K562 (cell line): ENCODE results near the gene CD164L2. TPM values are rescaled to one million over a fixed set of nuclear protein-coding genes. Genes with fewer than 3 reads are reported as not detected.

Source experiments
- CEBPG ChIP-seq, 3 experiments: fragments of 200-800 bp in 1 of 3; sonication (Bioruptor generic) in 1 of 3; sonication (generic) in 1 of 3; formaldehyde crosslinking in 1 of 3; IDR thresholded peaks in 2 of 3; conservative IDR thresholded peaks in 1 of 3; 2 replicates each; pipeline versions ENCODE4 v1.6.1 to v1.8.0; 2016 to 2022; ENCODE audit warnings: missing compliant biosample characterization in 2 of 3, missing genetic modification characterization in 2 of 3, mild to moderate bottlenecking in 1 of 3, missing genetic modification reagents in 1 of 3
- KAT2B ChIP-seq: IDR thresholded peaks from one replicate; pipeline ENCODE4 v1.6.1; 2012; ENCODE audit warnings: low read depth, mild to moderate bottlenecking, control low read depth, inconsistent platforms, low read length, moderate library complexity
- LCOR ChIP-seq: sonication (generic); formaldehyde crosslinking; IDR thresholded peaks from 2 replicates; pipeline ENCODE4 v1.8.0; 2022; ENCODE audit warnings: mild to moderate bottlenecking, missing genetic modification reagents
- SETDB1 ChIP-seq: IDR thresholded peaks from one replicate; pipeline ENCODE4 v1.6.1; 2012; ENCODE audit warnings: low read length, control low read depth, inconsistent platforms
- TEAD1 ChIP-seq, 2 experiments: fragments of 450-650 bp in 1 of 2; sonication (generic) in 1 of 2; formaldehyde crosslinking; IDR thresholded peaks; 2 replicates each; pipeline versions ENCODE4 v1.4.0 to v1.8.0; 2020 to 2022; ENCODE audit warnings: mild to moderate bottlenecking in 2 of 2, missing genetic modification reagents in 1 of 2
- ZNF384 ChIP-seq: IDR thresholded peaks from 2 replicates; pipeline ENCODE4 v1.6.1; 2012; ENCODE audit warnings: low read depth, low read length, improper control_type of control experiment
- ZNF764 ChIP-seq: fragments of 250-450 bp; sonication (Bioruptor Pico); IDR thresholded peaks from 2 replicates; pipeline ENCODE4 v1.4.0; 2020; ENCODE audit warnings: low read depth, mild to moderate bottlenecking, moderate library complexity
- polyA plus RNA-seq, 8 experiments: library from polyadenylated mRNA; depleted of rRNA in 4 of 8; stranded (reverse) in 5 of 8; unstranded in 3 of 8; fragments of >200 nt; fragmentation: Nextera tagmentation in 2 of 8; fragmentation: Illumina TruSeq in 1 of 8; extraction: Ambion mirVana in 2 of 8; extraction: Trizol in 1 of 8; gene quantifications; 2 replicates each; pipeline versions ENCODE4 v1.2.1 to v1.2.3, GENCODE V29; 2011 to 2014; ENCODE audit warnings: inconsistent platforms in 1 of 8, missing spikeins in 1 of 8
- total RNA-seq, 7 experiments: library from RNA; depleted of rRNA in 6 of 7; stranded (reverse); fragments of >200 nt in 6 of 7; fragmentation: Illumina TruSeq in 2 of 7; extraction: Trizol in 2 of 7; gene quantifications; 2 replicates each; pipeline versions ENCODE4 v1.2.1 to v1.2.3, GENCODE V29; 2011 to 2021; ENCODE audit warnings: low replicate concordance in 1 of 7
- TF ChIP-seq, protein P1 (sequence below): fragments of 250-450 bp; sonication (Bioruptor Pico); IDR thresholded peaks from 2 replicates; pipeline ENCODE4 v1.9.0; 2021; ENCODE audit warnings: mild to moderate bottlenecking
- TF ChIP-seq, protein P2 (sequence below): fragments of 250-450 bp; sonication (Bioruptor Pico); IDR thresholded peaks from 2 replicates; pipeline ENCODE4 v1.5.1; 2021; ENCODE audit warnings: mild to moderate bottlenecking
- TF ChIP-seq, protein P3 (sequence below): conservative IDR thresholded peaks from 2 replicates; pipeline ENCODE4 v1.6.1; 2011; ENCODE audit warnings: low read depth, mild to moderate bottlenecking, low read length; ENCODE audit not compliant: control insufficient read depth
- TF ChIP-seq, protein P4 (sequence below): sonication (generic); formaldehyde crosslinking; IDR thresholded peaks from 2 replicates; pipeline ENCODE4 v1.9.0; 2022; ENCODE audit warnings: mild to moderate bottlenecking, missing genetic modification reagents
- TF ChIP-seq, protein P5 (sequence below), 3 experiments: fragments of 200-800 bp in 1 of 3; fragments of 250-450 bp in 1 of 3; fragments of 450-650 bp in 1 of 3; sonication (Bioruptor Pico) in 1 of 3; sonication (Bioruptor generic) in 1 of 3; formaldehyde crosslinking in 1 of 3; IDR thresholded peaks; 2 replicates each; pipeline versions ENCODE4 v1.6.1 to v1.8.0; 2016 to 2022; ENCODE audit warnings: mild to moderate bottlenecking in 2 of 3, missing genetic modification characterization in 2 of 3, missing compliant biosample characterization in 1 of 3, moderate library complexity in 1 of 3
- TF ChIP-seq, protein P6 (sequence below): sonication (generic); formaldehyde crosslinking; IDR thresholded peaks from 2 replicates; pipeline ENCODE4 v1.8.0; 2022; ENCODE audit warnings: missing genetic modification reagents, mild to moderate bottlenecking, borderline replicate concordance

Gene CD164L2
- total and polyA plus RNA-seq, 9 of the 15 experiments (the other 6 are each of a cell fraction or from before 2014, with no cell fraction given) = 0.08 to 0.92 (median 0.38) TPM; not detected in 1

DNA sequence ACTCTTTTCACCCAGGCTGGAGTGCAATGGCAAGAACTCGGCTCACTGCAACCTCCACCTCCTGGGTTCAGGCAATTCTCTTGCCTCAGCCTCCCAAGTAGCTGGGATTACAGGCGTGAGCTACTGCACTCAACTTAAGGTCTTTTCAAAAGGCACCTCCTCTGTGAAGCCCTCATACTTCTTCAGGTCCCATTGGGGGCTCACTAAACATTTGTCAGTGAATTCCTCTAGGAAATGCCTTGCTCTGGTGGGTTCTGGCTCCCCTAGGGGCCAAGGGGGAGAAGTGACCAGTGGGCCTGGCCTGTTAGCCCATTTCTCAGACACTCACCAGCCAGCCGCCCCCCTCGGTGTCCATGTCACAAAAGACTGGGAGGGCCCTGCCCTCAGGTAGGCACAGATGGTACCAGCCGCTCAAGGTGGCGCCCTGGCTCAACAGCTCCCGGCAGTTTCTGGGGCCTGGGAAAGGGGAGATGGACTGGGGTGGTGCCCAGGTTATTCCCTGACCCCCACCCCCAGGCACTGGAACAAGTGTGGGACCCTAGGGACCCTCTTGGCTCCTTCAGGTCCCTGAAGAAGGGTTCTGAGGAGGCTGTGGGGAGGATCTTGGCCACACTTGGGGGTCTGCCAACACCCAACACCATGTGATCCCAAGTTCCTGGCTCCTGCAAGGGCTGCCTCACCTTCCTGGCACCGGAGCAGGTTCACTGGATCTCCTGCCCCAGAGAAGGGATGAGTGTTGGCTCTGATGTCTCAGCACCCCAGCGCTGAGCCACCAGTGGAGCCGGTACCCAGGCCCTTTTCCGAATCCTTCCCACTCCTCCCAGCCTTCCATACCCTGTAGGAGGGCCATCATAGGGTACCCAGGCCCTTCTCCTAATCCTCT lies 10.1 kb downstream of the CD164L2 start (continued):
- TF ChIP-seq CEBPG (CRISPR knock-in tag; IDR thresholded peaks at IDR 0.05) (no peak), CEBPG (tag; conservative IDR thresholded peaks at IDR 0.05 in 1 of 2, IDR thresholded peaks at IDR 0.05 in 1 of 2) (no peak), TEAD1 (CRISPR knock-in tag; IDR thresholded peaks at IDR 0.05) (no peak), ZNF384 (peak; percentile 25), ZNF764 (no peak), KAT2B (no peak), SETDB1 (no peak), LCOR (no peak)
- TF ChIP-seq, protein P1, sequence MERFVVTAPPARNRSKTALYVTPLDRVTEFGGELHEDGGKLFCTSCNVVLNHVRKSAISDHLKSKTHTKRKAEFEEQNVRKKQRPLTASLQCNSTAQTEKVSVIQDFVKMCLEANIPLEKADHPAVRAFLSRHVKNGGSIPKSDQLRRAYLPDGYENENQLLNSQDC (CRISPR knock-in tag) = no peak
- TF ChIP-seq, protein P2, sequence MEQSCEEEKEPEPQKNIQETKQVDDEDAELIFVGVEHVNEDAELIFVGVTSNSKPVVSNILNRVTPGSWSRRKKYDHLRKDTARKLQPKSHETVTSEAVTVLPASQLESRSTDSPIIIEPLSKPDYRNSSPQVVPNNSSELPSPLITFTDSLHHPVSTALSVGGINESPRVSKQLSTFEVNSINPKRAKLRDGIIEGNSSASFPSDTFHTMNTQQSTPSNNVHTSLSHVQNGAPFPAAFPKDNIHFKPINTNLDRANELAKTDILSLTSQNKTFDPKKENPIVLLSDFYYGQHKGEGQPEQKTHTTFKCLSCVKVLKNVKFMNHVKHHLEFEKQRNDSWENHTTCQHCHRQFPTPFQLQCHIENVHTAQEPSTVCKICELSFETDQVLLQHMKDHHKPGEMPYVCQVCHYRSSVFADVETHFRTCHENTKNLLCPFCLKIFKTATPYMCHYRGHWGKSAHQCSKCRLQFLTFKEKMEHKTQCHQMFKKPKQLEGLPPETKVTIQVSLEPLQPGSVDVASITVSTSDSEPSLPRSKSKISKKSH = no peak
- TF ChIP-seq, protein P3, sequence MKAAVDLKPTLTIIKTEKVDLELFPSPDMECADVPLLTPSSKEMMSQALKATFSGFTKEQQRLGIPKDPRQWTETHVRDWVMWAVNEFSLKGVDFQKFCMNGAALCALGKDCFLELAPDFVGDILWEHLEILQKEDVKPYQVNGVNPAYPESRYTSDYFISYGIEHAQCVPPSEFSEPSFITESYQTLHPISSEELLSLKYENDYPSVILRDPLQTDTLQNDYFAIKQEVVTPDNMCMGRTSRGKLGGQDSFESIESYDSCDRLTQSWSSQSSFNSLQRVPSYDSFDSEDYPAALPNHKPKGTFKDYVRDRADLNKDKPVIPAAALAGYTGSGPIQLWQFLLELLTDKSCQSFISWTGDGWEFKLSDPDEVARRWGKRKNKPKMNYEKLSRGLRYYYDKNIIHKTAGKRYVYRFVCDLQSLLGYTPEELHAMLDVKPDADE = no peak
- TF ChIP-seq, protein P4, sequence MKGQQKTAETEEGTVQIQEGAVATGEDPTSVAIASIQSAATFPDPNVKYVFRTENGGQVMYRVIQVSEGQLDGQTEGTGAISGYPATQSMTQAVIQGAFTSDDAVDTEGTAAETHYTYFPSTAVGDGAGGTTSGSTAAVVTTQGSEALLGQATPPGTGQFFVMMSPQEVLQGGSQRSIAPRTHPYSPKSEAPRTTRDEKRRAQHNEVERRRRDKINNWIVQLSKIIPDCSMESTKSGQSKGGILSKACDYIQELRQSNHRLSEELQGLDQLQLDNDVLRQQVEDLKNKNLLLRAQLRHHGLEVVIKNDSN (CRISPR knock-in tag) = no peak; the same call in 1 of the 2 replicates
- TF ChIP-seq, protein P5, sequence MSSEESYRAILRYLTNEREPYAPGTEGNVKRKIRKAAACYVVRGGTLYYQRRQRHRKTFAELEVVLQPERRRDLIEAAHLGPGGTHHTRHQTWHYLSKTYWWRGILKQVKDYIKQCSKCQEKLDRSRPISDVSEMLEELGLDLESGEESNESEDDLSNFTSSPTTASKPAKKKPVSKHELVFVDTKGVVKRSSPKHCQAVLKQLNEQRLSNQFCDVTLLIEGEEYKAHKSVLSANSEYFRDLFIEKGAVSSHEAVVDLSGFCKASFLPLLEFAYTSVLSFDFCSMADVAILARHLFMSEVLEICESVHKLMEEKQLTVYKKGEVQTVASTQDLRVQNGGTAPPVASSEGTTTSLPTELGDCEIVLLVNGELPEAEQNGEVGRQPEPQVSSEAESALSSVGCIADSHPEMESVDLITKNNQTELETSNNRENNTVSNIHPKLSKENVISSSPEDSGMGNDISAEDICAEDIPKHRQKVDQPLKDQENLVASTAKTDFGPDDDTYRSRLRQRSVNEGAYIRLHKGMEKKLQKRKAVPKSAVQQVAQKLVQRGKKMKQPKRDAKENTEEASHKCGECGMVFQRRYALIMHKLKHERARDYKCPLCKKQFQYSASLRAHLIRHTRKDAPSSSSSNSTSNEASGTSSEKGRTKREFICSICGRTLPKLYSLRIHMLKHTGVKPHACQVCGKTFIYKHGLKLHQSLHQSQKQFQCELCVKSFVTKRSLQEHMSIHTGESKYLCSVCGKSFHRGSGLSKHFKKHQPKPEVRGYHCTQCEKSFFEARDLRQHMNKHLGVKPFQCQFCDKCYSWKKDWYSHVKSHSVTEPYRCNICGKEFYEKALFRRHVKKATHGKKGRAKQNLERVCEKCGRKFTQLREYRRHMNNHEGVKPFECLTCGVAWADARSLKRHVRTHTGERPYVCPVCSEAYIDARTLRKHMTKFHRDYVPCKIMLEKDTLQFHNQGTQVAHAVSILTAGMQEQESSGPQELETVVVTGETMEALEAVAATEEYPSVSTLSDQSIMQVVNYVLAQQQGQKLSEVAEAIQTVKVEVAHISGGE (CRISPR knock-in tag; IDR thresholded peaks at IDR 0.05) = 0 out of 6 replicates have a peak, but pooled peaks of 1 of the 3 experiments have one; percentile 13
- TF ChIP-seq, protein P6, sequence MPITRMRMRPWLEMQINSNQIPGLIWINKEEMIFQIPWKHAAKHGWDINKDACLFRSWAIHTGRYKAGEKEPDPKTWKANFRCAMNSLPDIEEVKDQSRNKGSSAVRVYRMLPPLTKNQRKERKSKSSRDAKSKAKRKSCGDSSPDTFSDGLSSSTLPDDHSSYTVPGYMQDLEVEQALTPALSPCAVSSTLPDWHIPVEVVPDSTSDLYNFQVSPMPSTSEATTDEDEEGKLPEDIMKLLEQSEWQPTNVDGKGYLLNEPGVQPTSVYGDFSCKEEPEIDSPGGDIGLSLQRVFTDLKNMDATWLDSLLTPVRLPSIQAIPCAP (CRISPR knock-in tag) = no peak
